SK-N-SH (cell line): ENCODE results near the gene FAM43A. TPM values are rescaled to one million over a fixed set of nuclear protein-coding genes. Genes with fewer than 3 reads are reported as not detected.
A peak's percentile ranks its signal among the peaks of the same experiment; 100 is the strongest.

ENCODE experiments used
- CTCF ChIA-PET: fragments of 300-600, 350-600 bp; formaldehyde crosslinking; extraction: SDS; loops from one replicate; lab custom pipeline; 2021; lab: Yijun Ruan, JAX
- POLR2A ChIA-PET: fragments of 350-600 bp; sonication (Branson Sonifier 250); formaldehyde crosslinking; extraction: SDS; loops from one replicate; lab custom pipeline; 2020; ENCODE audit warnings: antibody characterized with exemption, inconsistent platforms; lab: Yijun Ruan, JAX
- DNase-seq: peaks from one replicate; pipeline ENCODE4 v3.0.0; 2012
- H2AFZ ChIP-seq: fragments of 200-600 bp; sonication (generic); 2 replicates; pipeline ENCODE4 v1.8.1; 2016; ENCODE audit warnings: antibody characterized with exemption, mild to moderate bottlenecking, low read depth
- H3F3A ChIP-seq: fragments of 200-600 bp; sonication (generic); replicated peaks from 2 replicates; pipeline ENCODE3; 2016; ENCODE audit warnings: antibody characterized with exemption, mild to moderate bottlenecking; ENCODE audit not compliant: insufficient read depth
- H3K27ac ChIP-seq, 2 experiments: fragments of 200-500 bp in 1 of 2; fragments of 200-600 bp in 1 of 2; sonication (Bioruptor generic) in 1 of 2; sonication (generic), shearing (Covaris generic) in 1 of 2; 2 replicates each; pipeline versions ENCODE4 v1.5.1 to v1.6.1; 2014 to 2016; ENCODE audit warnings: low read depth in 2 of 2, inconsistent platforms in 1 of 2, low read length in 1 of 2, mild to moderate bottlenecking in 1 of 2, mixed read lengths in 1 of 2
- H3K27me3 ChIP-seq: fragments of 200-600 bp; sonication (generic), shearing (Covaris generic); 2 replicates; pipeline ENCODE4 v1.6.1; 2016; ENCODE audit warnings: mixed run types; ENCODE audit not compliant: insufficient read depth
- H3K36me3 ChIP-seq, 2 experiments: fragments of 200-500 bp in 1 of 2; fragments of 200-600 bp in 1 of 2; sonication (Bioruptor generic) in 1 of 2; sonication (generic) in 1 of 2; replicated peaks in 1 of 2; 2 replicates each; pipeline versions ENCODE3 to v1.5.1; 2014 to 2016; ENCODE audit warnings: low read length in 1 of 2, mild to moderate bottlenecking in 1 of 2; ENCODE audit not compliant: insufficient read depth in 2 of 2, control insufficient read depth in 1 of 2
- H3K4me1 ChIP-seq, 2 experiments: fragments of 200-500 bp in 1 of 2; fragments of 200-600 bp in 1 of 2; sonication (Bioruptor generic) in 1 of 2; sonication (generic), shearing (Covaris generic) in 1 of 2; 2 replicates each; pipeline versions ENCODE4 v1.5.1 to v1.6.1; 2014 to 2016; ENCODE audit warnings: low read depth in 1 of 2, low read length in 1 of 2, mixed run types in 1 of 2; ENCODE audit not compliant: insufficient read depth in 2 of 2, control insufficient read depth in 1 of 2
- H3K4me2 ChIP-seq: fragments of 200-600 bp; sonication (generic), shearing (Covaris generic); 2 replicates; pipeline ENCODE4 v1.6.1; 2017; ENCODE audit warnings: mixed run types
- H3K4me3 ChIP-seq, 2 experiments: fragments of 200-500 bp in 1 of 2; fragments of 200-600 bp in 1 of 2; sonication (Bioruptor generic) in 1 of 2; sonication (generic), shearing (Covaris generic) in 1 of 2; 2 replicates each; pipeline versions ENCODE4 v1.5.1 to v1.8.1; 2014 to 2016; ENCODE audit warnings: low read depth in 2 of 2, inconsistent platforms in 1 of 2, low read length in 1 of 2, mild to moderate bottlenecking in 1 of 2, mixed read lengths in 1 of 2, moderate library complexity in 1 of 2
- H3K79me2 ChIP-seq: fragments of 200-600 bp; sonication (generic); 2 replicates; pipeline ENCODE4 v1.8.1; 2017; ENCODE audit warnings: mild to moderate bottlenecking; ENCODE audit not compliant: insufficient read depth
- H3K9ac ChIP-seq: fragments of 200-600 bp; sonication (generic); 2 replicates; pipeline ENCODE4 v1.6.1; 2017; ENCODE audit warnings: mixed run types
- H3K9me2 ChIP-seq: fragments of 200-600 bp; sonication (generic); 2 replicates; pipeline ENCODE4 v1.6.1; 2017; ENCODE audit warnings: mixed run types
- H3K9me3 ChIP-seq: fragments of 200-600 bp; sonication (generic); 2 replicates; pipeline ENCODE4 v1.6.1; 2017; ENCODE audit warnings: mixed run types, mild to moderate bottlenecking, moderate library complexity
- H4K20me1 ChIP-seq: fragments of 200-600 bp; sonication (generic); 2 replicates; pipeline ENCODE4 v1.6.1; 2017; ENCODE audit warnings: mild to moderate bottlenecking, mixed run types; ENCODE audit not compliant: insufficient read depth
- CHD2 ChIP-seq: fragments of 150-350 bp; IDR thresholded peaks from 2 replicates; pipeline ENCODE4 v1.6.1; 2018; ENCODE audit warnings: low read length; ENCODE audit not compliant: partially characterized antibody
- FOXJ3 ChIP-seq: sonication (generic); formaldehyde crosslinking; IDR thresholded peaks from 2 replicates; pipeline ENCODE4 v1.5.1; 2020; ENCODE audit warnings: mild to moderate bottlenecking, missing genetic modification reagents
- MAX ChIP-seq: IDR thresholded peaks from 2 replicates; pipeline ENCODE4 v1.4.0; 2012; ENCODE audit warnings: low read depth
- MXI1 ChIP-seq: IDR thresholded peaks from 2 replicates; pipeline ENCODE4 v1.6.1; 2012; ENCODE audit warnings: mild to moderate bottlenecking, low read depth, low read length, improper control_type of control experiment
- ZBTB33 ChIP-seq: IDR thresholded peaks from 2 replicates; pipeline ENCODE4 v1.4.0; 2012; ENCODE audit warnings: low read depth, borderline replicate concordance
- WGBS: methylation state at CpG from one replicate; pipeline ENCODE4 v1.1.6; 2017; ENCODE audit warnings: low lambda C conversion rate; 5-methylcytosine and 5-hydroxymethylcytosine counted together
- polyA plus RNA-seq, 3 experiments: library from polyadenylated mRNA; depleted of rRNA; stranded (reverse); fragments of >200 nt; gene quantifications; 2 replicates each; pipeline ENCODE4 v1.2.3, GENCODE V29; 2012

The FAM43A gene
- polyA plus RNA-seq, 1 of the 3 experiments (the other 2 are of a cell fraction) = 2.4 TPM

GRCh38 chr3:194686414-194686815, 732 bp downstream of the FAM43A start:
- H3K36me3 ChIP-seq = peaks cover 0 to 4% of the 10 kb centered on the region in 2 experiments
- H3K79me2 ChIP-seq = no peaks in the 10 kb centered on the region
- ChIA-PET CTCF (interaction anchor here (0.7 to 3.3 kb wide), 28 partner anchors 10 to 837 kb away, joined by 3 to 18 read pairs (median 3); partner anchors contain the start of genes LSG1 and XXYLT1), POLR2A (interaction anchor here (0.7 to 2.5 kb wide), 12 partner anchors 8 to 584 kb away, joined by 3 to 10 read pairs (median 3); partner anchors contain the start of genes LSG1 and XXYLT1)
- no peaks in the 10 kb centered on the region for H3K9me2 ChIP-seq
- H3K9me3 ChIP-seq = no peaks in the 10 kb centered on the region
- TF ChIP-seq MXI1 = peak; percentile 12; the same call in 1 of the 2 replicates
- TF ChIP-seq ZBTB33 = no peak
- peak overlapping the region; percentile 71; the same call in 1 of the 2 replicates for H2AFZ ChIP-seq
- under 1% methylated on average over 20 of the region's 29 CpGs for WGBS
- peak overlapping the region; percentile 60; the same call in 1 of the 2 replicates for H3K9ac ChIP-seq
- H3K27ac ChIP-seq = peak overlapping the region in 1 of 2 experiments; percentile 49; a peak in 2 of 4 replicates
- peaks cover 16 to 52% of the 10 kb centered on the region in 2 experiments for H3K4me1 ChIP-seq
- H4K20me1 ChIP-seq = no peaks in the 10 kb centered on the region
- H3K4me3 ChIP-seq = peak overlapping the region; percentile 67 to 85
- peak overlapping the region; percentile 89 for H3K4me2 ChIP-seq
- DNase-seq = no peak
- H3K27me3 ChIP-seq = no peaks in the 10 kb centered on the region
- H3F3A ChIP-seq = peaks cover 13% of the 10 kb centered on the region

- Histone ChIP-seq H4K20me1 (no peaks in the 10 kb centered on the region), H3F3A (peaks cover 13% of the 10 kb centered on the region), H3K4me3 (peak overlapping the region; percentile 67 to 85), H3K79me2 (no peaks in the 10 kb centered on the region), H3K4me1 (peaks cover 17 to 57% of the 10 kb centered on the region in 2 experiments), H2AFZ (no peak overlapping the region), H3K9me2 (no peaks in the 10 kb centered on the region), H3K36me3 (peaks cover 0 to 4% of the 10 kb centered on the region in 2 experiments), H3K27me3 (no peaks in the 10 kb centered on the region), H3K9me3 (no peaks in the 10 kb centered on the region), H3K9ac (peak overlapping the region; percentile 60; the same call in 1 of the 2 replicates), H3K27ac (no peak overlapping the region), H3K4me2 (peak overlapping the region; percentile 89)
- DNase-seq = peak; percentile 78
- 12% methylated on average over 22 of the region's 86 CpGs for WGBS
- ChIA-PET POLR2A (interaction anchor here (0.7 to 2.5 kb wide), 8 partner anchors 15 to 584 kb away, joined by 3 to 10 read pairs (median 4); partner anchors contain the start of genes LSG1 and XXYLT1), CTCF (interaction anchor here (0.8 to 3.3 kb wide), 37 partner anchors 13 to 836 kb away, joined by 3 to 18 read pairs (median 3); partner anchors contain the start of genes LSG1 and XXYLT1)
- TF ChIP-seq CHD2 (no peak), MAX (0 out of 2 replicates have a peak, but pooled peaks have one; percentile 13), FOXJ3 (0 out of 2 replicates have a peak, but pooled peaks have one; percentile 17)
These were observed 1.3 kb downstream of the FAM43A start for GRCh38 chr3:194686816-194687637.
